Putamen (tissue), 1 donor: ENCODE results near the gene FOXI3.
"Not testable (repeated sequence)": the region's sequence is repeated elsewhere in the genome, so short reads cannot be mapped to it uniquely, and the experiment has no call there.

Experiments
- DNase-seq: peaks from one replicate; pipeline ENCODE4 v3.0.0-alpha.2; 2016; ENCODE audit warnings: low spot score

Gene FOXI3

DNA sequence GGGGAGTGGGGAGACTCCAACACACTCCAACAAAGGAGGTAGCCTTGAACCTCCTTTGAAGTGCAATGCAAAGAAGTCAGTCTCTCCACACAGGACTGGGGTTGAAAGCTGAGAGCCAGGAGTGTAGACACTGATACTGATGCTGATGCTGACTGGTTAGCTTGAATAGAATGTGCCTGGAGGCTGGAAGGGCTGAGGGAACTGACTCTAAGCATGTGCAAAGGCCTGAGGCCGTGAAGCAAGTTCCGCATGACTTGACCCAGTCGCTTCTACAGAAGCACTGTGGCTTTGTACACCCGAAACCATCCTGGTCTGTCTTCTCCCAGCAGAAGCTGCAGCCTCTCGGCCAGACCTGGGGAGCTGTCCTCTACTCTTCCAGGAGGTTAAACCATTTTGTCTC is 10.4 kb downstream of the FOXI3 start:
- no peak for DNase-seq

DNA sequence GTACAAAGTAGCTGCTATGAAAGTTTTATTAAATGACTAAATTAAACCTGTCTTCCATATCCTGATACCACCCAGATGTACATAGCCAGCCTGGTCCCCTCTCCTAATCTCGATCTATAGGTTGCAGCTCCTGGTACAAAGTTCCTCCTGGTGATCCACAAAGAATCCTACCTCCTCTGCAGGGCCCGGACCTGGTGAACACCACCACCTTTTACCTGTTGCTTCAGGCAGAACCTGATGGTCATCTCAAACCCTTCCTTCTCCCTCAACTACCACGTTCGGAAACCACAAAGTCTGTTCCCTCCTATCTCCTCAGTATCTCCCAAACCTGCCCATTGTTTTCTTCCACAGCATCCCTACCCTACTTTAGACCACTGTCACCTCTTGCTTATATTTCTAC is 15.5 kb downstream of the FOXI3 start:
- no peak for DNase-seq

DNA sequence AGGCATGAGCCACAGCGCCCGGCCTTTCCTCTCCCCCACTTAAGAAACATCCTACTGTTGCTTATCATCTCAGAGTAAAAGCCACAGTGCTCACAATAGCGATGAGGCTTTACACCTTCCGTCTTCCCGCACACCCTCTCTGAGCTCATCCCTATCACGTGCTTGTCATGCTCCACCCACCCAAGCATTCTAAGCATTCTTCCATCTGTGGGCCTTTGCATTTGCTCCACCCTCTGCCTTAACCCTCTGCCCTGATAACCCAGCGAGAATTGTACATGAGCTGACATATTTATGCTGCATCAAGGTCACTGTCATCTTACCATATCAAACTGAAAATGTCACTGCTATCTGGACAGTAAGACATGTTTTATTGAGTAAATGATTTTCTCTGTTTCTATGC is 22.6 kb downstream of the FOXI3 start:
- no peak for DNase-seq

DNA sequence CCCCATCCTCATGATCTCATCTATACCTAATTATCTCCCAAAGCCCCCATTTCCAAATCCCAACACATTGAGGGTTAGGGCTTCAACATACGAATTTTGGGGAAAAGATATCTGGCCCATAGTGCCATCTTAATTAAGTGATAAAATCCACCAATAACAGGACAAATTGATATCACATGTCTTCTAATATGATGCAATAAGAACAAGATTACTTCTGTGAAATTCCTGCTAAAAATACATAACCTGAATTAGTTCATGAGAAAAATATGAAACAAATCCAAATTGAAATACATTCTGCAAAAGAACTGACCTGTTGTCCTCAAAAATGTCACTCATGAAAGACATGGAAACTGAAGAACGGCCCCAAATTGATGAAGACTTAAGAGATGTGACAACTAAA is 28.8 kb downstream of the FOXI3 start:
- no peak for DNase-seq

DNA sequence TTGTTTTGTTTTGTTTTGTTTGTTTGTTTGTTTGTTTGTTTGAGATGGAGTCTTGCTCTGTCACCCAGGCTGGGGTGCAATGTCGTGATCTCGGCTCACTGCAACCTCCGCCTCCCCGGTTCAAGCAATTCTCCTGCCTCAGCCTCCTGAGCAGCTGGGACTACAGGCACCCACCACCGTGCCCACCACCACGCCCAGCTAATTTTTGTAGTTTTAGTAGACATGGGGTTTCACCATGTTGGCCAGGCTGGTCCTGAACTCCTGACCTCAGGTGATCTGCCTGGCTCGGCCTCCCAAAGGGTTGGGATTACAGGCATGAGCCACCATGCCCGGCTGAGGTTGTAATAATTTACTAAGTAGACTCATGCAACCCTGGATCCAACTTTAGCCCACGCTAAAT is 33.4 kb downstream of the FOXI3 start:
- DNase-seq = not testable (repeated sequence)

- no peak for DNase-seq
Measured at GRCh38 chr2:88416016-88416663, 36.4 kb downstream of the FOXI3 start.

GRCh38 chr2:88408870-88409269 is 43.6 kb downstream of the FOXI3 start:
- not testable (repeated sequence) for DNase-seq

DNA sequence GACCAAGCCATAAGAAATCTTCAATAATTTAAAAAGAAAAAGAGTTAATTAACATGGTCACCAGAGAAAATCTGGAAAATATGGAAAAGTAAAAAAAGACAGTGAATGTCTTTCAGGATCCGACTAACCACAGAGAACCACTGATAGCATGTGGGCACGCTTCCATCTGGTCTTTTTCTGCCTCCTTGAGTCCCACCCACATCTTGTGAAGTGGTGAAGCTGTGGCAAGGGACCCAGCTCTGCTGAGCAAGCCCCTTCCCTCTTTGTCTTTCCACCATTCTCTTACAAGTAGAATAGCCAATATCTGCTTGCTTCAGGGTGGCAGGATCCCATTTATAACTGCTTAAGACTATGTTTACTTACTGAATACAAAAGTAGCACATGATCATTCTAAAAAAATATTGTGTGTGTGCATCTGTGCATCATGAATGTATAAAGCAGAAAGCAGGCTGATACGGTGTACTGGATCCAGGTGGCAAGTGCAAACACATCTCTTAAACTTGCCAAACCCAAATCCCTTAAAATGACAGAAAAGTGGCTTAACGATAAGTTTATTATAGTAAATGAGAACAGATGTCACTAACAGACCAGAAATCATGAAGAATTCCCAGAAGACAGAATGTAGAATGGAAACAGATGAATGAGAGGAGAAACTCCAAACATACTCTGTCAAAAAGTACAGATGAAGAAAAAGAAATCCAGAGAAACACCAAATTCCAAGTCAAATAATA is 52.3 kb downstream of the FOXI3 start:
- no peak for DNase-seq

DNA sequence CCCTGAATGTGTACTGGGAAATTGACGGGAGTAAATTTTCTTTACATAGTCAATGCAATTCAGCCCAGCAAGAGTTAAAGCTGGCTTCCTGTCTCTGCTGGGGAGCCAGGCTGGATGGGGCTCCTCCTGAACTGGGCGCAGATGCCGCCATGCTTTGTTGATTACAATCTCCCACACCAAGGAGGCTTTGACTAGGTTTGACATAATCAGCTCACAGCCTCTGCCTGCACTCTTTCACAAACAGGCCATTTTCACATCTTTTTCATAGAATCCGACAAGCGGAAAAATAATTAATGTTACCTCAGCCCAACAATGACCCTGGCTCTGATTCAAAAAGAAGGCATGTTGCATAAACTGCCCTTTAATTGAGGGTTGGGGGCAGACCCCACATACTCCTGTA is 54.3 kb downstream of the FOXI3 start:
- no peak for DNase-seq
